Measurements from ENCODE around the gene FGF12. TPM values are rescaled to one million over a fixed set of nuclear protein-coding genes. Genes with fewer than 3 reads are reported as not detected.

The FGF12 gene
- total and polyA plus RNA-seq, 2 experiments from 2014 or later, result not detected

GRCh38 chr3:192194085-192194484 lies 533.3 kb downstream of the FGF12 start:
- in situ Hi-C loops (cut with MboI), result no loop called here
- no peaks in the 10 kb centered on the region for H3F3A ChIP-seq (ENCODE audit: insufficient read depth)
- TF ChIP-seq EZH2 (IDR thresholded peaks at IDR 0.05; ENCODE audit: insufficient read depth, poor library complexity, severe bottlenecking) (no peak), EZH2phosphoT487 (IDR thresholded peaks at IDR 0.05; ENCODE audit: insufficient read depth, low read depth) (no peak)

GRCh38 chr3:192188218-192188835 lies 539.0 kb downstream of the FGF12 start:
- Histone ChIP-seq H3K36me3 (ENCODE audit: low read depth) (no peaks in the 10 kb centered on the region), H3K4me1 (ENCODE audit: insufficient read depth) (no peaks in the 10 kb centered on the region), H3K4me2 (ENCODE audit: unreplicated experiment) (no peak overlapping the region), H2AFZ (no peak overlapping the region), H4K20me1 (ENCODE audit: insufficient read depth) (no peaks in the 10 kb centered on the region), H3K9me3 (ENCODE audit: low read depth) (no peaks in the 10 kb centered on the region), H3K79me2 (ENCODE audit: insufficient read depth) (no peaks in the 10 kb centered on the region), H3K27ac (no peak overlapping the region), H3F3A (ENCODE audit: insufficient read depth) (no peaks in the 10 kb centered on the region), H3K27me3 (replicated peaks; ENCODE audit: insufficient read depth) (no peaks in the 10 kb centered on the region), H3K4me3 (no peak overlapping the region), H3K9ac (no peak overlapping the region), H3K9me2 (ENCODE audit: insufficient read depth) (no peaks in the 10 kb centered on the region)
- 13 to 15% methylated on average over 7 of the region's 7 CpGs for WGBS, 2 experiments (ENCODE audit: low coverage in 1 of 2, low lambda C conversion rate in 2 of 2, missing lambda C conversion rate in 2 of 2)
- in situ Hi-C loops (cut with MboI), result no loop called here
- peak; percentile 18 for DNase-seq
- TF ChIP-seq EZH2 (IDR thresholded peaks at IDR 0.05; ENCODE audit: insufficient read depth, poor library complexity, severe bottlenecking) (no peak), EZH2phosphoT487 (IDR thresholded peaks at IDR 0.05; ENCODE audit: insufficient read depth, low read depth) (no peak)

More at GRCh38 chr3:192194085-192194484, 533.3 kb downstream of the FGF12 start:
- no peaks in the 10 kb centered on the region for H3K4me1 ChIP-seq (ENCODE audit: insufficient read depth)
- no peaks in the 10 kb centered on the region for H3K9me2 ChIP-seq (ENCODE audit: insufficient read depth)
- H4K20me1 ChIP-seq (ENCODE audit: insufficient read depth), result no peaks in the 10 kb centered on the region
- H2AFZ ChIP-seq, result no peak overlapping the region
- H3K9ac ChIP-seq, result no peak overlapping the region
- H3K27ac ChIP-seq, result no peak overlapping the region
- H3K4me3 ChIP-seq, result no peak overlapping the region
- H3K36me3 ChIP-seq (ENCODE audit: low read depth), result no peaks in the 10 kb centered on the region
- H3K9me3 ChIP-seq (ENCODE audit: low read depth), result no peaks in the 10 kb centered on the region
- H3K79me2 ChIP-seq (ENCODE audit: insufficient read depth), result no peaks in the 10 kb centered on the region
- H3K27me3 ChIP-seq (replicated peaks; ENCODE audit: insufficient read depth), result no peaks in the 10 kb centered on the region
- H3K4me2 ChIP-seq (ENCODE audit: unreplicated experiment), result no peak overlapping the region
- no peak for DNase-seq

- in situ Hi-C loops (cut with MboI), result no loop called here
These were observed 539.8 kb downstream of the FGF12 start for GRCh38 chr3:192187485-192188051.

GRCh38 chr3:192186498-192186897 lies 540.8 kb downstream of the FGF12 start:
- 29 to 32% methylated on average over 3 of the region's 3 CpGs for WGBS, 2 experiments (ENCODE audit: low coverage in 1 of 2, low lambda C conversion rate in 2 of 2, missing lambda C conversion rate in 2 of 2)
- H3K36me3 ChIP-seq (ENCODE audit: low read depth), result no peaks in the 10 kb centered on the region
- no peak overlapping the region for H2AFZ ChIP-seq
- no peaks in the 10 kb centered on the region for H3K79me2 ChIP-seq (ENCODE audit: insufficient read depth)
- H3K27ac ChIP-seq, result no peak overlapping the region
- no peak for TF ChIP-seq EZH2phosphoT487 (IDR thresholded peaks at IDR 0.05; ENCODE audit: insufficient read depth, low read depth)
- TF ChIP-seq EZH2 (IDR thresholded peaks at IDR 0.05; ENCODE audit: insufficient read depth, poor library complexity, severe bottlenecking), result no peak
- H3K4me2 ChIP-seq (ENCODE audit: unreplicated experiment), result no peak overlapping the region
- no peaks in the 10 kb centered on the region for H3K4me1 ChIP-seq (ENCODE audit: insufficient read depth)
- DNase-seq, result no peak
- no peaks in the 10 kb centered on the region for H3F3A ChIP-seq (ENCODE audit: insufficient read depth)
- no peak overlapping the region for H3K4me3 ChIP-seq
- in situ Hi-C loops (cut with MboI), result no loop called here
- no peaks in the 10 kb centered on the region for H3K9me3 ChIP-seq (ENCODE audit: low read depth)
- no peaks in the 10 kb centered on the region for H4K20me1 ChIP-seq (ENCODE audit: insufficient read depth)
- no peak overlapping the region for H3K9ac ChIP-seq
- H3K27me3 ChIP-seq (replicated peaks; ENCODE audit: insufficient read depth), result no peaks in the 10 kb centered on the region
- H3K9me2 ChIP-seq (ENCODE audit: insufficient read depth), result no peaks in the 10 kb centered on the region

More at GRCh38 chr3:192187485-192188051, 539.8 kb downstream of the FGF12 start:
- Histone ChIP-seq H4K20me1 (ENCODE audit: insufficient read depth) (no peaks in the 10 kb centered on the region), H2AFZ (no peak overlapping the region), H3K9me2 (ENCODE audit: insufficient read depth) (no peaks in the 10 kb centered on the region), H3K27me3 (replicated peaks; ENCODE audit: insufficient read depth) (no peaks in the 10 kb centered on the region), H3K4me3 (no peak overlapping the region), H3K4me2 (ENCODE audit: unreplicated experiment) (no peak overlapping the region), H3K27ac (no peak overlapping the region), H3K9me3 (ENCODE audit: low read depth) (no peaks in the 10 kb centered on the region), H3K79me2 (ENCODE audit: insufficient read depth) (no peaks in the 10 kb centered on the region), H3K36me3 (ENCODE audit: low read depth) (no peaks in the 10 kb centered on the region), H3K4me1 (ENCODE audit: insufficient read depth) (no peaks in the 10 kb centered on the region), H3F3A (ENCODE audit: insufficient read depth) (no peaks in the 10 kb centered on the region), H3K9ac (no peak overlapping the region)
- 13% methylated on average over 4 of the region's 4 CpGs for WGBS, 2 experiments (ENCODE audit: low coverage in 1 of 2, low lambda C conversion rate in 2 of 2, missing lambda C conversion rate in 2 of 2)
- TF ChIP-seq EZH2phosphoT487 (IDR thresholded peaks at IDR 0.05; ENCODE audit: insufficient read depth, low read depth) (no peak), EZH2 (IDR thresholded peaks at IDR 0.05; ENCODE audit: insufficient read depth, poor library complexity, severe bottlenecking) (no peak)
- no peak for DNase-seq
